D341Med (cell line): Measurements from ENCODE around the gene PLCB2.

ENCODE experiments used
- DNase-seq: peaks from one replicate; pipeline ENCODE4 v3.0.0; 2012; ENCODE audit warnings: low spot score

PLCB2 gene

DNA sequence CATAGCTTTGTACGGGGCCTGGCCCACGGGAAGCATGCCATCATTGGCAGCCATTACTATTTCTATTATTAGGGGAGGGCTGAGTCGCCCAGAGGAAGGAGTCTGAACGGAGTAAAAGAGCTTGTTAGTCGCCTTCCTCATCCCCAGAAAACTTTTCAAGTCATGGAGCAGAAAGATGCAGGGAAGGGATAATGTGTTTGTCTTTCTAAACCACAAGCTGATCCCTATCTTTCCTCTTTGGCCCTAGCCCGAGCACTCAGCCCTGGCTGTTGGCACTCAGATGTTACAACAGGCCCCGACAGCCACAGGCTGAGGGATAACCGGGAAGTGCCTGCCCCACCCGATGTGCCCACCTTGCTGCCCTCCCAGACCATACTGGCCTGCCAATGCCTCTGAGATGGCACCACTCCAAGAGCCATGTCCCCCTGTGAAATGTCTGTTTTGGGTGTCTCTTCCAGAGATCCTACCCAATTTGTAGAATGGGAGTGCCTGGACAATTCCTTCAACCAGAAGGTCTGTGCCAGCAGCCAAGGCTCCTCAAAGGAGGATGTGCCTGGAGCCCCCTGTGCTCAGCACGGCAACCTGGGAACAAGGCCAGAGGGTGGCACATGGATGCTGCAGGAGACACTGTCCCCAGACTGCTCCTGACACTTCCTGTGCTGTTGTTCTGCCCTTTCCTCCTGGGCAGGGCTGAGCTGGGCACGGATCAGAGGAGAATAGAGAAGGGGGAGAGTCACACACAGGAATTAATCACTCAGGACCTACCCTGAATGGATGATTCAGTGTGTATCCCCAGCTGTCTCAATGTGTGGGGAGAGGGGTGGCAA, 58.0 kb downstream of the PLCB2 start:
- no peak for DNase-seq

DNA sequence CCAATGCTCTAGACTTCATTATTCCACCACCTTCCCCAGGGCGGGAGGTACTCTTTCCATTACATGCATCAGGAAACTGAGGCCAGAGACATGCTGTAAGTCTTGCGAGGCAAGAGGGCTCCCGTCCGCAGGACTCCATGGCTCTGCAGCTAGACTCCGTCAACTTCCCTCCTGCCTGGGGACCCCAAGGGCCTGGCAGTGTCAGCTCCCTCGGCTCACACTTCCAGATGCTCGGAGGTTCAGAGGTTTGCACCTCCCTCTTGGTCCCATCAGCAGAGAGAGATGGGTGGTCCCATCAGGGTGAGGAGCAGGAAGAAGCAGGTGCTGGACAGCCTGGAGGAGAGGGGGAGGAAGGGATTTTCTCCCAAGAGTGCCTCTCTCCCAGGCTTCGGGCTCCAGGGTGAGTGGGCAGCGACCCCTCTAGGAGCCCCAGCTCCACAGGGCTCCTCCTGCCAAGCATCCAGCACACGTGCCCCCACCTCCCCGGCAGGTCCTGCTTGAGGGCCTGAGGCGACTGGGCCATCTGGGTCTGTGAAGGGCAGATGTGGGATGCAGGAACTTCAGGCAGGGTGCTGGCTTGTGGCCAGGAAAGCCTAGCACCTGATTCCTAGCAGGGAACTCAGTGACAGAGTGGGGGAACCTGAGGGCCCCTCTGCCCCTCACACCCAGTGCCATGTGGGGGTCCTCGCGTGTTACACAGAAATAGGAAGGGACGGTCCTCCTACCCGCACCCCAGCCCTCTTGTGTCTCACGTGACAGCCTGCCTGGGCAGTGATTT, 59.5 kb downstream of the PLCB2 start:
- DNase-seq, result no peak

DNA sequence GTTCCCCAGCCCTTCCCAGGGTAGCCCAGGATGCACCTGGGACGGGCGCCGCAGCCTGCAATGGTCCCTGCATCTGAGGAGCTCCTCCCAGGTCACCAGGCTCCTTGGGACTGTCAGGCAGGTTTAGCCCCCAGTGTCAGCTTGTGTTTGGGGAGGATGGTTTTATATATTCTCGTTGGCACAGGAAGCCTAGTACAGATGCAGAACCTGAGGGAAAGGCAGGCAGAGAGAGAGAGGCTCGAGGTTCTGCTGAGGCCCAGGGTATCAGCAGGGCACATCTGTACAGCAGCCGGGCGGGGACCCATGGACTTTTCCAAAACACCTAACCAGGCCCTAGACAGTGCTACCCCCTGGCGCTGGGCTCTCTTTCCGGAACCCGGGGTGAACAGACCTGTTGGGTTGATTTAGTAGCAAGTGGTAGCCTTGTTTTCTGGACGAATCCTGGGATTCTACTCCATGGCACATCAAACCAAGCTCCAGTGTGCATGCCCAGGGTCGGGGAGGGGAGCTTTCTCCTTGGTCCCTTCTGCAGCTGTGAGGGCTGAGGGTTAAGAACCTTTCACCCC, 60.2 kb downstream of the PLCB2 start:
- DNase-seq, result no peak

DNA sequence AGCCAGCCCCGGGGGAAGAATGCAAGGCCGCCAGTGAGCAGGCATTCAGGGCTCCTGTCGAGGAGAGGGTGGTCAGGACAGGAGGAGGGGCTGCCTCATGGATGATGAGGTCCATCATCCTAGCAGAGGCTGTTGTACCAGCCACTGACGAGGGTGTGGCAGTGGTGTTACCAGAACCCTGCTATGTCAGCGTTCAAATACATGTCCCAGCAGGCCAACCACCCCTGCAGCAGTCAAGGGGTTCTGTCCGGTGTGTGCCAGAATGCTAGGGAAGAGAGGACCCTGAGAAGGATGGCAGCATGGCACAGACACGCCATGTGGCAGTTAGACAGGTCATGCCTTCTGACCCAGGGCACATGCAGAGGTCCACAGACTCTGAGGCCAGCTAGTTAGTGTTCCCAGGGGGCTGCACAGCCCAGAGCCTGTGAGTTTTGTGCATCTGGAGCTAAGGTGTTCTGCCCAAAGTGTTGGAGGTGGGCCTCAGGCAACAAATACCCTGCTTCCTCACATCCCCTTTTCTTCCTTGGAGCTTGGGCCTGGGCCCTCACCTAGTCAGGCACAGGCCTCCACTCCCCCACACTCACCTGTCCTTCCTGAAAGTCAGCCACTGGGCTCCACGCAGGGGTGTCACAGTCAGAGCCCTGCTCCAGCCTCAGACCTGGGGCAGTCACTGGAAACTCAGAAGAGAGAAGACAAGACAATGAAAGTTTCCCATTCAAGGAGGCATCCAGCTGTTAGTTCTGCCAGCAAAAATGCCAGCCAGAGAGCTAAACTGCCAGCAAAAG, 61.0 kb downstream of the PLCB2 start:
- DNase-seq, result peak; percentile 9

DNA sequence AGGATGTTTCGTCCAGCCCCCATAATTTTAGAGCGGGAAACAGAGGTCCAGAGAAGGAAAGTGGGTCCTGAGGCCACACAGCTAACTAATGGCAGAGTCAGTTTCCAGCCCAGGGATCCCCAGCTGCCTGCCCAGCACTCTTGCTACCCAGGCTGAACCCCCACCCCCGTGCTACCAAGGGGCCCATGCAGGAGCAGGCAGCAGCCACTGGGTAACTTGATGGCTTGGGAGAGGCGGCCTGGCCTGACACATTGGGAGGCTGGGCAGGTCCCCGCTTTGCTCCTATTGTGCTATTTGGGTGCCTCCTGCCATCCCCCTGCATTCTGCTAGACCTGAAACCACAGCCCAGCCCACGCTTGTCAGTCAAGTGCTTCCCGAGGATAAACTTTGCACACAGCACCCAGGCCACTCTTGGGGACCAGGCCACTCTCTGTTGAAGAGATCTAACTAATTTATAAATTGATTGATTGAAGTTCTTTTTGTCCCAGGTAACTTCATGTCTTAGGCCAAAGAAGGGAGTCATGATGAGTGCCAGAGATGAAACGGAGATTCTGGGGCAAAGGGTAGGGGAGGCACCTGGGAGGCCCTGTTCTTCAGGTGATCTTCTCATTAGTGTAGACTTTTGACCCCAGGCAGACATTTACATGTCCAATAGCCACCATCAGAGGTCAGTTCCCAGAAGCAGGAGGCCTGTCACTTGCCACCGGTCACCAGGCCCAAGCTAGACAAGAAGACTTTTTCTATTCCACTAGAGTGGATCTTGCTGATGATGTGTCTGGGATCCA, 61.9 kb downstream of the PLCB2 start:
- DNase-seq, result peak; percentile 15

DNA sequence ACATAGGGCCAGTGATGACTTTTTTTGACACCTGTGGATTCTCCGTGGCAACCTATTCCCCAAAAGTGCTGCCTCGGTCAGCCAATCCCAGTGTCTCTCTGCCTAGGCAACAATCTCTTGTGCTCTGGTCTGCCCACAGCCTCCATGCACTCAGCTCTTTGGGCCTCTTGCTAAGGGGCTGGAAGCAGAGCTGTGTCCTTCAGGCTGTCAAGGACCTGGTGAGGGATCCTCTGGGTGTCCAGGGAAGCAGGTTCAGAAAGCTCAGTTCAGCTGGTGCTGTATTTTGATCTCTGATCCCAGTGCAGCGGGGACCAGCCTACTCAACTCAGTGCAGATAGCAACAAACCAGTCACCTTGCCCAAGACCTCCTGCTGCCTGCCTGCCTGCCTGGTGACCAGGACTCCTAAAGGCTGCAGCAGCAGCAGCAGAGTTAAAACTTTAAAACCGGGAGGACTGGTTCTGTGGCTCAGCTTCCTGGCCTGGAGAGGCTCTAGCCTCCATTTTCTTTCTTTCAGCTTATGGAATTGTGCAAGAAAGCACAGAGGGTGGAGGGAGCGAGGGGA, 62.7 kb downstream of the PLCB2 start:
- DNase-seq, result peak; percentile 27

DNA sequence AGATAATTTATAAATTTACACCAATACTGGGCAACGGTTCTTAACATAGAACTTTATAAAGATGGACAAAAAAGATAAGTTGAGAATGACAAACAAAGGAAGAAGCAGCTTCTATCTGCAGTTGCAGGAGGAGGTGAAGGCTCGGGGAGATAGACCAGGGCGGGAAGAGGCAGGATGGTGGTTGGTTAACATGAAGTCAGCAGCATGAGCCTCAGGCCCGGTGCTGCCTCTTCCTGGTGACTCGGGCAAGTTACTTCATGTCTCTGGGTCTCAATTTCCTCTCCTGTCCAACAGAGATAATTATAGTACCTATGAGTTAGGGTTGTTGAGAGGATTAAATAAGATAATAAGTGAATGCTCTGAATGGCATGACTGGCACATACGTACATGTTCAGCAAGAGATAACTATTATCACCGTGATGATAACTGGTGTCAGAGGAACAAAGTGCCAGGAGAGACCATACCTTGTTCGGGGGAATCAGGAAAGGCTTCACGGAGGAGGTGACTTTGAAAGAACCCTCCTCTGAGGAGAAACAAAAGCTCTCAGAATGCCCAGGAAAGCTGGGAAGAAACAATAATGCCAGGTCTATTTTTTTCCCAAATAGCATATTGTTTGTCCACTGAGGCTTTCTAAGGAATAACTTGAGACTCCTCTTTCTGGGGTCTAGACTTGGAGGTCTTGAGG, 64.5 kb downstream of the PLCB2 start:
- DNase-seq, result no peak

DNA sequence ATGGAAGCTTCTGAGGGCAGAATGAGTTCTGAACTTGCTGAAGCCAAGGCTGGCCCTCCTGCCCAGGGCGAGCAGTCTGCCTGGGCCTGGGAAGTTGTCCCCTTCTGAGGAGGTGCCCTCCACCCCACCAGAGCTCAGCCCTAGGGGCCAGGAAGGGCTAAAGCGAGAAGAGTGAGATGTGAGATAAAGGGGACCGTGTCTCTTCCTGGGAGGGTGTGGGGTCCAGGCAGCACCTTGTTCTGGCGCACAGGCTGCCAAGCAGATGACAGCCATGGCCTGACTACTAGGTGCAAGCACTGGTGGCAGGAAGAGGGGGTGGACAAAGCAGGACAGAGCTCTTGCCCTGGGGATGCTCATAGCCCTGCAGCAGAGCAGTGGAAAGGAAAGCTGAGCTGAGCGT, 65.1 kb downstream of the PLCB2 start:
- no peak for DNase-seq

DNA sequence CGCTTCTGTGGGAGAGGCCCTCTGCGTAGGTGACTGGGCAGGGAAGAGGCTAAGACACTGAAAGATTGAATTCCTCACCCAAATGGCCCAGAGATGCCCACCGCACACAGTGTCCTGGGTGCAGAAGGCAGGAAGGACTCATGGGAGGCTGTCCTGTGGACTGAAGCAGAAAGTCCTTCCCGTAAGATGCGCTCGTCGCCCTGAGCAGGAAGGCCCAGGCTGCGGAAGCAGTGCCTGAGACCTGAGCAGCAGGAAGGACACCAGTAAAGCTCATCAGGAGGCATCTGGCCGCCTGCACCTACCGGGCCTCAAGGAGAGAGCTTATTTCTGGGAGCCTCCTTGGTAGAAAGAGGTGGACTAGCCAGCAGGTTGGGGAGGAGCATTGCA, 65.5 kb downstream of the PLCB2 start:
- no peak for DNase-seq

DNA sequence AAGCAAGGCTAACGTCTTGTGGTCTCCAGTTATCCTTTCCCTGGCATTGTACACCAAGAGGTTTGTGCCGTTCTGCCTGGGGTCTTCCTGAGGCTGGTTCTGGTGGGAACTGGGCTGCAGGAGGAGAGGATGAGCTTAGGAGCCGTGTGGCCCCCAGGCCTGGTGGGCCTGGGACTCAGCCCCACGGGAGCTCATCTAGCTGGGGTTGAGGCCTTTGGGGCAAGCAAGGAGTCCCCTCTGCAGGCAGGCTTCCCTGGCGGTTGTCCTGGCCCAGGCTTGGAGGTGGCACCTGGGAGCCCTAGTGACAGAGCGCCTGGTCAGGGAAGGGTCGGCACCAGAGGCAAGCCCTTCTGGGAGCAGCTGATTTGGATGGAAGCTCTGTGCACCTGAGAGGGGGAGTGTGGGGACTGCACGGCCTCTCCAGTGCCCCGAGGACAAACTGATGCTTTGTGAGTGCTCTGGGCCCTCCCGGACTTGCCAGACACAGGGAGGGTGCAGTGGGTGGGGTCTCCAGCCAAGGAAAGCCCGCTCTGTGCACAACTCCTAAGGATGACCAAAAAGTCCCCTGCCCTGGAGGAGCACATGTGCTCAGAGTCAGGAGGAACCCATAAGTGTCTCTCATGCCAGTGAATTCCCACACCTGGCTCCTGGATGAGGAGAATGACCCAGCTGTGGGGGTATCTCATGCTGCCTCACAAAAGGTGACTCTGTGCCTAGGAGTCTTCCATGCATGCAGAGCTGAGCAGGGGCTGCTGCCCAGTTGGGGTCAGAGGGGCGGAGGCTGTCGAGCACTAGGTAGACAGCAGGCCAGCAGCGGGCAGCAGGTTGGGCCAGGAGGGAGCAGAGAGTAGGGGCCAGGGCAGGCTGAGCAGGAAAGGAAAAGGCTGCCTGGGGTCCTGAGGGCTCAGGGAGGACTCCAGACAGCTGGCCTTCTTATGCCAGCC, 66.2 kb downstream of the PLCB2 start:
- DNase-seq, result no peak

DNA sequence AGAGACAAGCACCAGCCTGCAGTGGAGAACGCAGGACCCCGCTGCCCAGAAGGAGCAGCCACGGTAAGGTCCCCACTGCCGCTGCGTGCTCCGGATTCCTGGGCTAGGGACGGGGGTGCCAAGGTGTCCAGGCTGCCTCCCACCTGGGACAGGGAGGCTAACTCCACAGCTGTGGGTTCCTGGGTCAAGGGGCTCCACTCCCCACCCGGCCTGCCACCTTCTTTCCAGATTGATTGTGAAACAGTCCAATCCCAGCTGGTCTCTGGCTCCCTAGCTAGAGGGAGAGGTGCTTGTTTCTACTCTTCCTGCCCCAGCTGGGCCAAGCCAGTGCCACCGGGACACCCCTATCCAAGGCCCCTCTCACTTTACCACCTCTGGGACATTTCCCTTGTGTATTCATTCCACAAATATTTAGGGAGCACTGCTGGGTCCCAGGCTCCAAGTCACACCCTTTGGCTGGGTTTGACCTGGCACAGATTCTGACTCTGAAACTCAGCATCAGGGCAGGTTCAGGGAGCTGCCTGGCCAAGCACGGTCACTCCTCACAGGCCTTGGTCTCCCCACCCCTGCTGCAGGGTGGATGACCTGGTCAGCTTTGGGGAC, 67.0 kb downstream of the PLCB2 start:
- no peak for DNase-seq

DNA sequence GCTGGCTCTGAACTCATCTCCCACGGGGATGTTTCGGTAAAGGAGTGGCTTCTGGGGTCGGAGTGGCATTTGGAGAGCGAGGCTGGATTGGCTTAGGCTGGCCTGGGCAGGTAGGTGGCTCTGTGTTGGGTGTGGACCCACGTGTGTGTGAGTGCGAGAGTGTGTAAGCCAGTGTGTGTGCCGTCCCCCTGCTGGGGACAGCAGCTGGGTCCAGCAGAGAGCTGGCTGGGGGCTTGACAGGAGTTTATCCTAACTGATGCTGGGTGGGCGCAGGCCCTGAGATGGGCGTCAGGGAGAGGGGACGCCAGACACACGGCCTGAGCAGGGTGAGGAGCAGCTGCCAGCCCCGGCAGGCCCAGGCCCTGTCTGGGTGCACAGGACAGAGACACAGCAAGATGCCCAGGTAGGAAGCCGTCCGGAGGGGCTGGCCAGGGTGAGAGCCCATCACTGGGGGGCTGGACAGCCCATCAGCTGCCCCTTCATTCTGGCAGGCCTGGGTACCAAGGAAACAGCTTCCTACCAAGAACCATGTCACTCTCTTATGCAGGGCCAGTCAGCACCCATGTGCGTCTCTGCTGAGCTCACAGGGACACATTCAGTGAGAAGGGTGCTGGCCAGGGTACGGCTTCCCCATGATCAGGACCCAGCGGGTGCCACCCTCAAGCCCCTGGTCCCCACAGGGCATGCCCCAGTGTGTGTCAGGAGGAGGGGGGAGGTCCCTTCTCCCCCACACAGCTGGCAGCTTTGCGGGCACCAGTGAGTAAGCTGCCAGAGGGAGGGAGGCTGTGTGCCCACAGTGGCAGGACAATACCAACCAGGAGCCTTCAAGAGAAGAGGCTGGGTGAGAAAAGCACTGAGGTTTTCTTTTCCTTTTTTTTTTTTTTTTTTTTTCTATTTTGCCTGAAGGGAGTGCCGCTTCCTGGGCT, 67.8 kb downstream of the PLCB2 start:
- DNase-seq, result no peak

DNA sequence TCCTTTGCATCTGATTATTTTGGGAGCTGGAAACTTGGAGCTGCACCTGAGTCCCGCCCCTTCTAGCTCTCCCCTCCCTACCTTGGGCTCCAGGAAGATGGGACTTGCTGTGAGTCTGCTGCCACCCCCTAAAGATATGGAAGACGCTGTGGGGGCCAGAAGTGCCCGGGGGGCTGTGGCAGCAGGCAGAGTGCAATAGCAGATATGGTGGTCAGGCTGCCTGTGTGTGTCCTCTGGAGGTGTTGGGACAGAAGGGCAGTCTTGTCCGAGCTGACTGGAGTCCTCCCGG, 68.4 kb downstream of the PLCB2 start:
- no peak for DNase-seq

DNA sequence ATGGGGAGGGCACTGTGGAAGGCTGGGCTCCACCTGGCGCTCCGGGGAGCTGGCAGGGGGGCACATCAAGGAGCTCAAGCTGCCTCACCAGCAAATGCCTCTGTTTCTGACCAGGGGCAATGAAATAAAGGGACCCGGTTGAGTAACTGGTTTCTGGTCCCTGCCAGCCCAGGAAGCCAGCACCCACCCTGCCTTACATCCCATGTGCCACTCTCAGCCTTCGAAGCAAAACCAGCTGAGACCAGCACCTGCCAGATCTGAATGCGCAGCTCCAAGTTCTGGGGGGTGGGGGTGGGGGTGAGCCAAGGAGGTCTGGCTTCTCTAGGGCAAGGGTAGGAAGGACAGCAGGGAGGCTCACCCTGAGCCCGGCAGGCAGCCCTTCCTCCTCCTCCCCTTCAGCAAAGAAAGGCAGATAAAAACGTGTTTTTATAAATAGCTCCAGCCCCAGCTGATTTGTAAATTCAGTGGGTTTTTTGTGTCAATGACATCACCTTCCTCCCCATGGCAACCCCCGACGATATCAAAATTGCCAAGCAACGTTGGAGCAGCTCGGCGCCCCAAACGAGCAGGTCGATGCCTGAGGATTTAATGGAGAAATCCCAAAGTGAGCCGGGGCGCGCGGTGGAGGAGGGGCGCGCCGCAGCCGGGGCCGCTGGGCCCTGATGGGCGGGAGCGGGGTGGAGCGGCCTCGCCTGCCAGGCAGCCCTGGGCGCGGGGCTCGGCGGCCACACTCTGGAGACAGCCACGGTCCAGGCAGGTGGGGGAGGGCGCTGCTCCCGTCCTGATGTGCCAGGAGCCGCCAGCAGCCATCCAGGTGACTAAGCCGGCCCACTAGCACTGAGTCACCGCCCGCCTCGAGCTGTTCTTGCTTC, 69.0 kb downstream of the PLCB2 start, which contains the start of gene PAK6:
TSS of gene PAK6 (plus strand) at position 532 of the 872 bp plus-strand sequence. CDS start 25,723 bp downstream, outside the sequence.
- DNase-seq, result peak; percentile 84
